ENCODE results near the gene MPL. TPM values are rescaled to one million over a fixed set of nuclear protein-coding genes. Genes with fewer than 3 reads are reported as not detected.
A peak's percentile ranks its signal among the peaks of the same experiment; 100 is the strongest.

Gene MPL
- total RNA-seq, 4 donors from 2014 or later, result not detected

DNA sequence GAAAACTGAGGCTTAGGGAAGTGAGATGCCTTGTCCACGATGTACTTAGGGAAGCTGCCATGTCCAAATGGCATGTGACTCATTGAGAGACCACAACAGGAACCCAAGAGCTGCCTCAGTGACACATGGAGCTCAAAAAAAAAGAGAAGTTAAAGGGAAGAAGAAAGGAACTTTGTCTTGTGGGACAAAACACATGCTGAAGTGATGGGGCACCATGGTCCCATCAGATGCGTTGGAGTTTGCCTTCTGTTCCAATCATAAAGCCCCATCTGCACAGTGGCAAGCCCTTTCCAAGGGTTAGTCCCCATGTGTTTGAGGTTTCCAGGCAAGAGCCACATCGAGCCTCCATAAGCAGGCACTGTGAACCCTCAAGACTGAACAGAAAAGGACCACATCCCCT lies 44.0 kb downstream of the MPL start:
- Histone ChIP-seq H3K4me1 (no peaks in the 10 kb centered on the region), H3K36me3 (peaks cover 0 to 56% of the 10 kb centered on the region in 2 donors), H3K27ac (no peak overlapping the region), H3K4me3 (no peak overlapping the region), H3K9me3 (no peaks in the 10 kb centered on the region), H3K27me3 (no peaks in the 10 kb centered on the region)
- intact Hi-C loops (cut with DNase I; ENCODE audit: low total_unique reads) (no loop called here), in situ Hi-C loops (cut with MboI; ENCODE audit: low sequenced_read_pairs in 4 of 4) (no loop called here)
- TF ChIP-seq, protein P1, sequence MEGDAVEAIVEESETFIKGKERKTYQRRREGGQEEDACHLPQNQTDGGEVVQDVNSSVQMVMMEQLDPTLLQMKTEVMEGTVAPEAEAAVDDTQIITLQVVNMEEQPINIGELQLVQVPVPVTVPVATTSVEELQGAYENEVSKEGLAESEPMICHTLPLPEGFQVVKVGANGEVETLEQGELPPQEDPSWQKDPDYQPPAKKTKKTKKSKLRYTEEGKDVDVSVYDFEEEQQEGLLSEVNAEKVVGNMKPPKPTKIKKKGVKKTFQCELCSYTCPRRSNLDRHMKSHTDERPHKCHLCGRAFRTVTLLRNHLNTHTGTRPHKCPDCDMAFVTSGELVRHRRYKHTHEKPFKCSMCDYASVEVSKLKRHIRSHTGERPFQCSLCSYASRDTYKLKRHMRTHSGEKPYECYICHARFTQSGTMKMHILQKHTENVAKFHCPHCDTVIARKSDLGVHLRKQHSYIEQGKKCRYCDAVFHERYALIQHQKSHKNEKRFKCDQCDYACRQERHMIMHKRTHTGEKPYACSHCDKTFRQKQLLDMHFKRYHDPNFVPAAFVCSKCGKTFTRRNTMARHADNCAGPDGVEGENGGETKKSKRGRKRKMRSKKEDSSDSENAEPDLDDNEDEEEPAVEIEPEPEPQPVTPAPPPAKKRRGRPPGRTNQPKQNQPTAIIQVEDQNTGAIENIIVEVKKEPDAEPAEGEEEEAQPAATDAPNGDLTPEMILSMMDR (IDR thresholded peaks at IDR 0.05 in 4 of 5, conservative IDR thresholded peaks at IDR 0.05 in 1 of 5), result no peak
- TF ChIP-seq POLR2A (IDR thresholded peaks at IDR 0.05), result no peak
- ATAC-seq (peak in 1 of 2 donors; percentile 21), DNase-seq (no peak)

DNA sequence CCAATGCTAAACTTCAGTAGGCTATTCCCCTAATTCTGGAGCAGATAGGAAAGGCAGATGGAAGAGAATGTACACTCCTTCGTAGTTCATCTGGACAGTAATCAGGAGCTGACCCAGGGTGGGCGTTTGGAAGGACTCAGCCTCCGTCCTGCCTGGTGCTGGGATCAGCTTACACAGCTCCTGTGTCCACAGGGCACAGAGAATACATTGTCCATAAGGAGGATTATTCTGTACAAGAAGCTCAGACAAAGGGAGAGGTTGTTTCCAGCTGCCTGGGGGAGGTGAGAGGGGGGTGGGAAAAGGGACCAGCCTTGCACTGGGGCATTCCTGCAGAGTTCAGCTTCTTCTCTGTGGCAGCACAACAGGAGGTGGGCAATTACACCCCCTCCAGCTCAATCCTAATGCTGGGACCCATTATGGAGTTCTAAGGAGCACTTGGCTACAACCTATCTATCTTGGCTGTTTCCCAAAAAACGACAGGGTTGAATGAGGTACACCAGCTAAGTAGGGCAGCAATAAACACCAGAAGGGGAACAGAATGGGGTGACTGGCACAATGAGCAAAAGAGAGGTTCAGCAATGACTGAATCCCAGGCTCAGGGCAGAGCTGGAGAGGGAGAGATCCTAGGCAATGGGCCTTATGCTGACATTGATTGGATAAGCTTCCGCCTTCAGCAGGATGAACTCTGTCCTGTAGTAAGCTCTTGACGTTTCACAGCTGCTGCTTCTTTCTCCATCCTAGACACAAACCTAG lies 44.6 kb downstream of the MPL start:
- peaks cover 0 to 62% of the 10 kb centered on the region in 2 donors for H3K36me3 ChIP-seq
- no peak overlapping the region for H3K4me3 ChIP-seq
- intact Hi-C loops (cut with DNase I; ENCODE audit: low total_unique reads) (no loop called here), in situ Hi-C loops (cut with MboI; ENCODE audit: low sequenced_read_pairs in 4 of 4) (no loop called here)
- H3K27ac ChIP-seq, result no peak overlapping the region
- DNase-seq, result no peak
- no peaks in the 10 kb centered on the region for H3K4me1 ChIP-seq
- no peaks in the 10 kb centered on the region for H3K27me3 ChIP-seq
- ATAC-seq, result no peak
- H3K9me3 ChIP-seq, result no peaks in the 10 kb centered on the region
- TF ChIP-seq, protein P1 (IDR thresholded peaks at IDR 0.05 in 4 of 5, conservative IDR thresholded peaks at IDR 0.05 in 1 of 5), result no peak
- TF ChIP-seq POLR2A (IDR thresholded peaks at IDR 0.05), result no peak

DNA sequence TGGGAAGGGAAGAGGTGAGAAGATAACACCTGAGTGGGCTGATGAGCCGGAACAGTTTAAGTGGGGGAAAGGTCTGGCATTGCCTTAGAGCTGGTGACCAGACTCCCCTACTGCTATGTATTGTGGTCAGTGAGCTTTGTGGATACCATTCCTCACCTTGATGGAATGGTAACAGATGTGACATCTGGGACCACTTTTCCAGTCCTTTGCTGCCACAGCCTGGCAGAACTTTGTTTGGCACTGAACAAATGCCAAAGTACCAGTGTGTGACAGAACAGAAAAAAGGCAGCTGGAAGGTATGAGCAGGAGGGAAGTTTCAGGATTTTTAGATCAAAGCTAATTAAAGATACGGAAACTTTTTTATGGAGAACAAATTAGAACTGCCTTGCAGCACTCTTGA lies 45.8 kb downstream of the MPL start:
- intact Hi-C loops (cut with DNase I; ENCODE audit: low total_unique reads) (loop anchor here (1.0 kb wide), 1 partner anchor 158 kb away; no protein-coding TSS in a partner anchor), in situ Hi-C loops (cut with MboI; ENCODE audit: low sequenced_read_pairs in 4 of 4) (no loop called here)
- Histone ChIP-seq H3K27ac (no peak overlapping the region), H3K4me1 (peaks cover 9 to 10% of the 10 kb centered on the region in 2 donors), H3K36me3 (peaks cover 0 to 71% of the 10 kb centered on the region in 2 donors), H3K27me3 (no peaks in the 10 kb centered on the region), H3K9me3 (no peaks in the 10 kb centered on the region), H3K4me3 (no peak overlapping the region)
- DNase-seq, result no peak
- TF ChIP-seq, protein P1 (IDR thresholded peaks at IDR 0.05 in 4 of 5, conservative IDR thresholded peaks at IDR 0.05 in 1 of 5), result peak in 2 of 5 experiments; percentile 8 to 26
- no peak for TF ChIP-seq POLR2A (IDR thresholded peaks at IDR 0.05)
- no peak for ATAC-seq

DNA sequence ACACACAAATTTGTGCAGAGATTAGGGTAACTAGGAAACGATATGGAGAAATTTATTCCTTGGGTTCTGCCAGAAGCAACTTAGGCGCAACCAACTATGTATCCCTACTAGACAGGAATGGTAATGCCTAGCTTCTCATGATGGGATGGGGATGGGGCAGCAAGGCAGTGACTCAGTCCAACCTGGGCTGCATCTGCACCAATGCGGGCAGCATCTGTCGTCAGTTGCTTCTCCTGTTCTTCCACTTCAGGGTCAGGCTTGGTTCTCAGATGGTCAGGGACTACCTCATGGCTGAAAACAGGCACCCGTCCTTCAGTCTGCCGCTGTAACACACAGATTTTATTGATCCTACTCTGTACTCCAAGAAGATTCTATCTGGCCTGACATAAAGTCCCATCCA lies 49.1 kb downstream of the MPL start:
- intact Hi-C loops (cut with DNase I; ENCODE audit: low total_unique reads) (no loop called here), in situ Hi-C loops (cut with MboI; ENCODE audit: low sequenced_read_pairs in 4 of 4) (no loop called here)
- Histone ChIP-seq H3K9me3 (no peaks in the 10 kb centered on the region), H3K4me1 (peaks cover 25 to 26% of the 10 kb centered on the region in 2 donors), H3K27me3 (no peaks in the 10 kb centered on the region), H3K4me3 (no peak overlapping the region), H3K36me3 (peaks cover 0 to 64% of the 10 kb centered on the region in 2 donors), H3K27ac (no peak overlapping the region)
- ATAC-seq (no peak), DNase-seq (no peak)
- TF ChIP-seq POLR2A (IDR thresholded peaks at IDR 0.05), result no peak
- TF ChIP-seq, protein P1 (IDR thresholded peaks at IDR 0.05 in 4 of 5, conservative IDR thresholded peaks at IDR 0.05 in 1 of 5), result no peak

Data from gastrocnemius medialis (tissue), 4 donors.